ENCODE data around the gene KIAA1958.
"Not testable (repeated sequence)": the region's sequence is repeated elsewhere in the genome, so short reads cannot be mapped to it uniquely, and the experiment has no call there.

Gene KIAA1958

DNA sequence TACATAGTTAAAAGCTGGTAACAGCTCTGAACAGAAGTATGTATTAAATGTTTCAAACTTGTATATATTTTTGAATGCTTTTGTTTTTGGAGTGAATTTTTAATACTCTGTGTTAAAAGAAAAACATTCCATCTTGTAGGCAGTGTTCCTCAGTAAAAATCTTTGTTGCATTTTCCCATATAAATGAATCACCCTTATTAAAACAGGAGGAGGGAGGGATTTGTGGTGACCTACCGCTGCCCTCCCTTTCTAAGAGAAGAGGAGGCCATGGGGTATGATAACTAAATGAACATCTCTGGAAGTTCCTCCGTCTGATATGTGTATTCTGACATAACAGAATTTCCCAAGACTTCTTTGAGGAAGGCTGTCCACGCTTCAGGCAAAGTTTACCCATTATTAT lies 177.9 kb downstream of the KIAA1958 start:
- no peak for DNase-seq (ENCODE audit: low spot score)

DNA sequence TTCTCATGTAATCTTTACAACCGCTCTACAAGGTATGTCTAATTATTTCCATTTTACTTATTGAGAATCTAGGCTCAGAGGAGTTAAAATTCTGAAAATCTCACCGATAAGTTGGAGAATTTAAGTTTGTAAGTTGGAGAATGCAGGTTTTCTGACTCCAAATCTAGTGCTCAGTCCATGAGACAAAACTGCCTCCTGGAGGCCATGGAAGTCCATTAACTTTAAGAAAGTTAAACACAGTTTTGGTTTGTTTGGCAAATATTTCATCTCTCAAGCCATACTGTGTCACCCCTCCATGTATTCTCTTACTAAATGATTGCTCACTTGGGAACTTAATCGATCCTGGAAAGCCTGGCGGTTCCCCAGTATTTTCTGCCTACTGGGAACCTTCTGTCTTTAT lies 178.7 kb downstream of the KIAA1958 start:
- DNase-seq (ENCODE audit: low spot score) = no peak

DNA sequence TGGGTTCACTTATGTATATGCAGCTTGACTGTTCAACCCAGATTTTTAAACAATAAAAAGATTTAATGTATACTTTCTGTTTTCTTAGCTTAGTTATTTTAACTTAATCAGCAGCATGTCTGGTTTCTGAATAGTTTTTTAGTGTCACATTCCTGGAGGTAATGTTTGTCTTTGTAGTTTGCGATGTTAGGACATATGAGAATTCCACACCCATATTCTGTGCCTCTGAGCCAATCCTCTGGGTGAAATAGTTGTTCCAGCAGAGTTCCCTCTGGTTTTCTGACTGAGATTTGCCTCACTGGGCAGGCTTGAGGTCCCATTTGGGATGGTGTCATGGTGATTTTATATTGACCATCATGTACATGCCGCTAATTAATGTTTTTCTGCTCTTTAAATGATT lies 182.7 kb downstream of the KIAA1958 start:
- DNase-seq (ENCODE audit: low spot score) = no peak

DNA sequence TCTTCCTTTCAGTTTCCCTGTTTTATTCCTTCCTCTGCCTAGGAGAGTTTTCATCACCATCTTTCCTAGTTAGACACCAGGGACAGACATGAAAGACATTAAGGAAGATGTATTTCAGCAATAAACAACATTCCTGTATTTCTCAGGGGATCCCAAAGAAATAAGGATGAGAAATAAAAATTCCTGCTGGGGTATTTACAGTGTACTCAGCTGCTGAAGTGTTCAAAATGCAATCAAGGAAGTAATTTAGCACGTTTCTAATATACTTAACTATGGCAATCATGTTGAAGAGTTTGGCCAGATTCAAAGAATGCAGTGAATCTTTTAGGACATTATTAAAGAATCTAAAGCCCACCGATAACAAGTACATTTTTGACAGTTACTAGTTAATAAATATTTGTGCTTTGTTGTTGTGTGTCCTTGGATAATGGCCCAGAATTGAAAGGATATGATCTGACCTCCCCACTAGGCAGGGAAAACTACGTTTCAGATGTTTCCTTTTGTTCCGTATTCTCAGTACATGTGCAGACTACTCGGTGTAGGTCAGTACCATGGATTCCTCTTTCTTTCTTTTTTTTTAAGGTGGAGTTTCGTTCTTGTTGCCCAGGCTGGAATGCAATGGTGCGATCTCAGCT lies 184.5 kb downstream of the KIAA1958 start:
- no peak for DNase-seq (ENCODE audit: low spot score)

DNA sequence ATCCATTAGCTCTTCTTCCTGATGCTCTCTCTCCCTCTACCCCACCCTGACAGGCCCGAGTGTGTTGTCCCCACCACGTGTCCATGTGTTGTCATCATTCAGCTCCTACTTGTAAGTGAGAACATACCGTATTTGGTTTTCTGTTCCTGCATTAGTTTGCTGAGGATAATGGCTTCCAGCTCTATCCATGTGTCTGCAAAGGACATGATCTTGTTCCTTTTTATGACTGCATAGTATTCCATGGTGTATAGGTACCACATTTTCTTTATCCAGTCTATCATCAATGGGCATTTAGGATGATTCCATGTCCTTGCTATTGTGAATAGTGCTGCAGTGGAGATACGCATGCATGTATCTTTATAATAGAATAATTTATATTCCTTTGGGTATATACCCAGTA lies 186.6 kb downstream of the KIAA1958 start:
- DNase-seq (ENCODE audit: low spot score) = not testable (repeated sequence)

DNA sequence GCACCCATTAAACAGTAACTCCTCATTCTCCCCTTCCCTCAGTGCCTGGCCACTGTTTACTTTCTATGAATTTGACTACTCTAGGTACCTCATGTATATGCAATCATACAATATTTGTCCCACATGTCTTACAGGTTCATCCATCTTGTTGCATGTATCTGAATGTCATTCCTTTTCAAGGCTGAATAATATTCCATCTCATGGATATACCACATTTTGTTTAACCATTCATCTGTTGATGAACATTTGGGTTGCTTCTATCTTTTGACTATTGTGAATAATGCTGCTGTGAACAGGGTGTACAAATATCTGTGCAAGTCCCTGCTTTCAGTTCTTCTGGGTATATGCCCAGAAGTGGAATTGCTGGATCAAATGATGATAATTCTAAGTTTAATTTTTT lies 190.4 kb downstream of the KIAA1958 start:
- DNase-seq (ENCODE audit: low spot score) = no peak

DNA sequence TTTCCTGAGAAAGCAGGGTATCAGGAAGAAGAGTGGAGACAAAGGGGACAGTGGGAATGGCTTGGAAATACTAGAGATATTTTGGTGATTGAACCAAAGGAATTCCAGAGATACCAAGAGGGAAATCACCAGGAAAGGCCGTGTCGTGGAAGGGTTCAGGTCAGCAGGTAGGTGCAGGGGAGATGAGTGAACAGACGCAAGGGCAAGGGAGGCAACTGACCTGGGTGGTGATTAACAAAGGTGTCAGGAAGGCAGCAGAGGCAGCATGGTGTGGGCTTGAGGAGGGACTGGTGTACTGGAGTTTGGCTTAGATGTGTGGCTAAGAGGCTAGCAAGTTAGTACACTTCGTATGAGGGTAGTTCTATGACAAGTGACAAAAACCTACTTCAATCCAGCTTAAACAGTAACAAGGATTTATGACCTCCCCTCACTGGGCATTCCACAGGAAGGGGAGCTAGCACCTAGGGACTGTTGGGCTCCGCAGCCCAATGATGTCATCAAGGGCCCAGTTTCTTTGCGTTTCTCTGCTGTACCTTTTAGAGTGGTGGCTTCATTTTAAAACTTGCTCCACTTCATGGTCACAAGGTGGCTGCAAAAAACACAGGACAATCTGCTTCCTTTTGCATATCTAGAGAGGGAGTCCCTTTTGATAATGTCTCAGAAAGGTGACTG lies 194.2 kb downstream of the KIAA1958 start:
- DNase-seq (ENCODE audit: low spot score) = no peak

DNA sequence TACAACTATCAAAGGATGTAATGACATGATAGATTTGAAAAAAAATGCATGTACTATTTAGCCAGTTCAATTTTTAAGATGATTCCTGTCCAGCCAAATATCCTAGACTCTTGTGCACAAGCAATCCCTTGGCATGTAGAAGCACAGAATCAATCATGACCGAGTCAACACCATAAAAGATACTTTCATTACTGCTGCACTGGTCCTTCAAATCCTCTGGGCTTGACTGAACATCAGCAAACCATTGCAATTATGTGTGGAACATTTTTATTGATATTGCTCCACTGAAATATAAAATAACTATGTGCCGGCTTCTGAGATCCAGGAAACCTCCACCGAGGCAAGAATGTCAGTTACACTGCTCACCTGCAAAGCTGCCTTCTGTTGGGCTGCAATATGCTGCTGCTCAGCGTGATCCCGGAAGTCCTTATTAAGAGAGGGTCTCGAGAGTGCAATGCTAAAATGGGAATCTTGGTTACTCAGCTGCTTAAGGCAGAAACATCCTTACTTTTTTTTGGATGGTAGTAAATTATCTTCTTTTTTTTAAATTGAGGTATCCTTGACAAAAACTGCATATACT lies 202.6 kb downstream of the KIAA1958 start:
- DNase-seq (ENCODE audit: low spot score) = no peak

DNA sequence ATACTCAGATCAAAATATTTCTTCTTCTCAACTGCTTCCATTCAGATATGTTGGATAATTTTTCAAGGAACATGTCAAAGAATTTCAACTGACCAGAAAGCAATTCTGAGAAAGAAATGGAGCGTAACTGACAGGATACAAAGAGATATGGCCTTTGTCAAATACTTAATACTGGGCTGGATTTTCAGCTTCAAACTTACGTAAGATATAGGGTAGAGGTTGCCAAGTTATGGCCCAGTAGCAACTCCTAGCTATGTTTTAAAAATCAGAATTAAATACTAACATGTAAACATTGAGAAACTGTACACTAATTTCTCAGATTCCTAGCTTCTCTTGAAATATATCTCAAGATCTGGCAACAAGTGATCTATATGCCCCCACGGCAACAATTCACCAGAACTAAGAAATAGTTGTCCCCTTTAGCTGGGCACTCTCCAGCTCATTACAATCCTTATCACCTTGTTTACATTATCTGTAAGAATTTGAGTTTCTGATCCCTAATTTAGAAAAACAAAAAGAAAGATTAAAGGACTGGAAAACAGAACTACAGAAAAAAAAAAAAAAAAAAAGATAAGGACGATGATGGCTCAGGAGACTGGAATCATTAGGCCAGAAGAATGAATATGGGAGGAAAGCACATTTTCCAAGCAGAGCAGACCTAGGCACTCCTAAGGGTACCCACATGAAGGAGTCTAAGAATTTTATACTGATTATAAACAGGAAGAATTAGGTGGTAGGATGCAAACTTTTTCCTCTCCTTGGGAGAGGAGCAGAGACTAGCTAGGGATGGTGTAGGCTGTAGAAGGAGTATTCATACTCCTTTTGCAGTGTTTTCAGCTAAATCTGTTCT lies 208.3 kb downstream of the KIAA1958 start:
- no peak for DNase-seq (ENCODE audit: low spot score)

DNA sequence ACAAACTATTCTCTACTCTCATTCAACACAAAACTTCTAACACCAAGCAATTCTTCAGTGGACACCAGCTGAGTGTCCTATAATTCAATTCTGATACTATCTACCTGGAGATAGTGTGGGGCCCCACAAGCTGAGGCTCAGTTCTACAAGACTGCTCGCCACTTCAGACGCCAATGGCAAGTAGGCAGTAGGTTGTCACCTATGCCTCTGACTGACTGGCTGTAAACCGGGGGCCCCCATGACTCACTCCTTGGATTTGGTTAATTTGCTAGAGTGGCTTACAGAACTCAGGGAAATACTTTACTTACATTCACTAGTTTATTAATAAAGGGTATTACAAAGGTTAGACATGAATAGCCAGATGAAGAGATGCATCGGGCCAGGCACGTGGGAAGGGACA lies 209.8 kb downstream of the KIAA1958 start:
- DNase-seq (ENCODE audit: low spot score) = no peak

DNA sequence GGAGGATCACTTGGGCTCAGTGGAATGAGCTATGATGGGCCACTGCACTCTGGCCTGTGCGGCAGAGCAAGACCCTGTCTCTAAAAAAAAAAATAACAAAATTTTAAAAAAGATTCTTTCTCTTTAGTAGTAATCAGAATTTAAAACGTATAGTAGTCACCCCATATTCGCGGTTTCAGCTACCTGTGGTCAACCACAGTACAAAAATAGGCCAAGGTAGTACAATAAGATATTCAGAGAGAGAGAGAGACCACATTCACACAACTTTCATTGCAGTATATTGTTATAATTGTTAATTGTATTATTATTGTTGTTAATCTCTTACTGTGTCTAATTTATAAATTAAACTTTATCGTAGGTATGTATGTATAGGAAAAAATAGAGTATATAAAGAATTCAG lies 212.6 kb downstream of the KIAA1958 start:
- no peak for DNase-seq (ENCODE audit: low spot score)

DNA sequence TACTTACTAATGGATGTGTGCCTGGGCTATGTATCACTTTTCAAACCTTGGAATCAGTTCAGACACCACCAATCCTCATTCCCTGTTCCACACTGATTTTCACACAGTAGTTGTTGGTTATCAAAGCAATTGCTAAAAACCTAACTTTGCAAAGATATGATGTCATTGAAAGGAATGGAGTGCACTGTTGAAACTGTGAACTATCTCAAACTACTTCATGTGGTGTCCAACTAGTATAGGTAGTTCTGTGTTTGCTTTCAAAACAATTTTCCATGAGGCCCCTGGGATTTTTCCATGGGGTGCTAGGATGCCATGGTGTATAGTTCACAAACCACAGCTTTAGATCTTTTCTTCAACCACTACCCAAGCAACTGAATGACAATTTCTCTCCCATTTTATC lies 213.5 kb downstream of the KIAA1958 start:
- no peak for DNase-seq (ENCODE audit: low spot score)

DNA sequence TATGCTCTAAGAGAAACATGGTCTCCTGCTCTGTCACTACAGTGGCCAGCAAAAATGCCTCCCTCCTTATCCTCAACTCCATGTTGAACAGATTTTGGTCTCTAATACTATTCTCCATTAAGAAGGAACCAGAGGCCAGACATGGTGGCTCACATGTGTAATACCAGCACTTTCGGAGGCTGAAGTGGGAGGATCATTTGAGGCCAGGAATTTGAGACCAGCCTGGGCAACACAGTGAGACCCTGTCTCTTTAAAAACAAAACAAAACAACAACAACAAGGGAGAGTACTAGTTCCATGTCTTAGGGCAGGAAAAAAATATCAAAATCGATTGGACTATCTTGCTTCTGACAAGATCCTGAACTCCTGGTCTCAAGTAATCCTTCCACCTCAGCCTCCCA lies 216.7 kb downstream of the KIAA1958 start:
- no peak for DNase-seq (ENCODE audit: low spot score)

DNA sequence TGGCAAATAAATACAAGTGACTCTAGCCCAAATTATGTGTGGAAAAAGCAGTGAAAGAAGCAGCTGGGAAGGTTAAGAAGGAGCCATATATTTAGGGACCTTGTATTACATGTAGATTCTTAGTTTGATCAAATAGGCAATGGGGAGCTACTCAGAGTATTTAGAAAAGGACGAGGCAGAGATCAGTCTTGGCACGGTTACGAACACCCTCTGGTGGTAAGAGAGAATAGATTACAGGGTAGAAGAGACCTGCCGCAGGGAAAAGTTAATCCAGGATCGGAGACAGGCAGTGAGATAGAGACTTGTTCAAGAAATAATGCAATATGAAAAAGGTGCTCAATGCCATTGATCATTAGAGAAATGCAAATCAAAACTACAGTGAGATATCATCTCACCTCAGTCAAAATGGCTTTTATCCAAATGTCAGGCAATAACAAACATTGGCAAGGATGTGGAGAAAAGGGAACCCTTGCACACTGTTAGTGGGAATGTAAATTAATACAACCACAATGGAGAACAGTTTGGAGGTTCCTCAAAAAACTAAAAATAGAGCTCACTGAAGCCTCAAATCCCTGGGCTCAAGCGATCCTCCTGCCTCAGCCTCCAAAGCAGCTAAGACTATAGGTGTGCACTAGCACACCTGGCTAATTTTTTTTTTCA lies 219.3 kb downstream of the KIAA1958 start:
- peak; percentile 58 for DNase-seq (ENCODE audit: low spot score)

DNA sequence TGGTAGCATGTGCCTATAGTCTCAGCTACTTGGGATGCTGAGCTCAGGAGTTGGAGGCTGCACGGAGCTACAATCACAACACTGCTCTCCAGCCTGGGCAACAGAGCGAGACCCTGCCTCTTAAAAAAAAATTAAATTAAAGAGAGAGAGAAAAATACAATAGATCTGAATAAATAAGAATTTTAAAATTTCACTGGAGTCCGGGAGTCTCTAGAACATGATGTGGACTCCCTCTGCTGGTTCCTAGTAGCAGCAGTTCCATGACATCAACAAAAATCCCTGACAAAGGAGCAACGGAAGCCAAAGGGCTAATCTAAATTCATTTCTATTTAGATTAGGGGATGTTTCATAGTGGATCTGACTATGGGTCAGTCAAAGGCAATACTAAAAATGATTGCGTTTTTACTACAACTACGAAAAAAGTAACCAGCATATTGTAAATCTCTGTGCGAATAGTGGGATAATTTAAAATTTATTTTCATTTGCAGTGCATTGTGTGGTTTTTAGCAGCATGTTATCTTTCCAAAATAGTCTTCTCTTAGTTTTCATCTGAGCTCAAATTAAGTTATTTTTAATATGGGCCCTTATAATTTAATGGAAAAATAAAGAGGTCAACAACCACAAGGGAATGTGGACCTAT lies 224.5 kb downstream of the KIAA1958 start:
- peak; percentile 64 for DNase-seq (ENCODE audit: low spot score)

DNA sequence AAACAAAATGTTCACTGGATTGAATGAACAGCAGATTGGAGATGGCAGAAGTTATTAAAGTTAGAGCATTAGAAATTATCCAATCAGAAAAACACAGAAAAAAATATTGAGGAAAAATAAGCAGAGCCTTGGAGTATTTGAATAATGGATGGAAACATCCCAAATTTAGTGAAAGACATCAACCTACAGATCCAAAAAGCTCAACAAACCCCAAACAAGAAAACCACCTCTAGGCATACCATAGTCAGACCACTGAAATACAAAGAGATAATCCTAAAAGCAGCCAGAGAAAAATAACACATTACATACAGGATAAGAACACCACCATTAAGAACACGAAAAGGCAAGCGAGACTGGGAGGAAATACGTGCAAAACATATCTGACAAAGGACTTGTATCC lies 226.1 kb downstream of the KIAA1958 start:
- no peak for DNase-seq (ENCODE audit: low spot score)

DNA sequence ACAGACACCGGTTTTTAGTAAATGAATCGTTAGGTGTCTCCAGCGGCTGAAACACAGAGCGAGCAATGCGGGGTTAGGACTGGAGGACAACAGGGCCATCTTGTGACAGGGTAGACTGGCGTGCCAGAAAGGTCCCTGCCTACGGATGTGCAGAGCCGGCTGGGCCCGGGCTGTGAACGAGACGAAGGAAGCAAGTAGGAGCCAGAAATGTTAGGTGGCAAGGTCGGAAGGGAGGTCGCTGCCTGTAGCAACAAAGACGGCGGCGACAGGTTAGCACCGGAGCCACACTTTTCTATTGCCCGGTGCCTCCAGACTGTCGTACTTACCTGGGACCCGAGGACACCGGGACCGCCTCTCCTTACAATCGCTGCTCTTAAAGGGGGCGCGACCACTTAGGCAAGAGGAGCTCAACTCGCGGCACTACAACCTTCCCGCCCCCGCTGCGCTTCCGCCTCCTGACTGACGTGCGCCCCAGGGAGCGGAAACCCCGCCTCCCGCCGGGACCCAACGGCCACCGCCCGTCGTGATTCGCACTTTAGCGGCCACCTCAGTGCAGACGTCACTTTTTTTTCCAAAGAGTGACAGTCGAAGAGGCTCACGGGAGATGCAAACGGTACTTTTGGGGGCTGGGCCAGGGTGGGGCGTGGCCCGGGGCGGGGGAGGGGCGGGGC lies 231.2 kb downstream of the KIAA1958 start, which contains the start of gene INIP:
Gene INIP, minus strand, starts transcription at position 457 of the 671 bp plus-strand sequence. CDS start 1,632 bp downstream, outside the sequence.
- peak; percentile 97 for DNase-seq (ENCODE audit: low spot score)
